ENCODE data around the gene ADAMTSL5.
"Not testable (repeated sequence)": the region's sequence is repeated elsewhere in the genome, so short reads cannot be mapped to it uniquely, and the experiment has no call there.

Gene ADAMTSL5

DNA sequence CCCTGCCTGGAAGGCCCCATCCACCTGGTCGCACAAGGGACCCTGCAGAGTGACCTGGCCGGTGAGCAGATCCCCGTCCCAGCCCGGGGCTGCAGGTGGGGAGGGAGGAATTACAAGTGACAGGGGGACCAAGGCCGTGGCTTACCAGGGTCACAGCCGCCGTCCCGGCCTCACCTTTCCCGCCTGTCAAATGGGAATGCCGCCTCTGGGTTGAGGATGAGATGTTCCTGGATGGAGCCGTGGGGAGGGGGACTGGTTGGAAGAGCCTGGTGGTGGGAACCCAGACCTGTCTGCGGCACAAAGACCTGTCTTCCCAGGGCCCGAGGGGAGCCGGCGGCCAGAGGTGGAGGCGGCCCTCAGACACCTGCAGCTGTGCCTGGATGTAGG is 16.6 kb upstream of the ADAMTSL5 start:
- no peak for DNase-seq

DNA sequence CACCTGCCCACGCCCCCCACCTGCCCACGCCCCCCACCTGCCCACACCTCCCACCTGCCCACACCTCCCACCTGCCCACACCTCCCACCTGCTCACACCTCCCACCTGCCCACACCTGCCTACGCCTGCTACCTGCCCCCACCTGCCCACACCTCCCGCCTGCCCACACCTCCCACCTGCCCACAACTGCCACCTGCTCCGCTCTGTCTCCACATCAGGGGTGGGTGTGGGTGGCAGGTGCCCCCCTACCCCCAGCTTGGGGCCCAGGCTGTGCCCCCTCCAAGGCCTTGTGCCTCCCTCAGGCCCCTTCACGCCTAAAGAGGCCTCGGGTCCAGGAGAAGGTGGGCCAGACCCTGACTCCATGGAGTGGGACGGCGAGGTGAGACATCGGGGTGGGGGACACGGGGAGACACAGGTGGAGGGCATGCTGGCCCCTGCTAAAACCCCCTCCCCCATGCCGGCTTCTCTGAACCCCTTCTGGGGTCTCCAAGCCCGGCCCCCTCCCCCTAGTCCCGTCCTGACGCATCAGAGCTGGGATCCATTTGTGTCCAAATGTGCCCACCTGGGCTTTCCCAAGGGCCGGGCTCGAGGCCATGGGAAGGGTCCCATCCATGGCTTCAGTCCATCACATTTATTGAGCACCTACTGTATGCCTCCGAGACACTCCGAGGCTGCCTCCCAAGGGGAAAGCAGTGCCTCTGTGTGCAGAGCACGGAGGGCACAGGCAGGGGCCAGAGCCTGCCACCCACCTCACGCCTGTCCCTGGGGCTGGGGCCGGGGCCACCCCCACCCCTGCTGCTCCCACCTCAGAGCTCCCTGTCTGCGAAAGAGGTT is 16.0 kb upstream of the ADAMTSL5 start:
- DNase-seq = no peak

DNA sequence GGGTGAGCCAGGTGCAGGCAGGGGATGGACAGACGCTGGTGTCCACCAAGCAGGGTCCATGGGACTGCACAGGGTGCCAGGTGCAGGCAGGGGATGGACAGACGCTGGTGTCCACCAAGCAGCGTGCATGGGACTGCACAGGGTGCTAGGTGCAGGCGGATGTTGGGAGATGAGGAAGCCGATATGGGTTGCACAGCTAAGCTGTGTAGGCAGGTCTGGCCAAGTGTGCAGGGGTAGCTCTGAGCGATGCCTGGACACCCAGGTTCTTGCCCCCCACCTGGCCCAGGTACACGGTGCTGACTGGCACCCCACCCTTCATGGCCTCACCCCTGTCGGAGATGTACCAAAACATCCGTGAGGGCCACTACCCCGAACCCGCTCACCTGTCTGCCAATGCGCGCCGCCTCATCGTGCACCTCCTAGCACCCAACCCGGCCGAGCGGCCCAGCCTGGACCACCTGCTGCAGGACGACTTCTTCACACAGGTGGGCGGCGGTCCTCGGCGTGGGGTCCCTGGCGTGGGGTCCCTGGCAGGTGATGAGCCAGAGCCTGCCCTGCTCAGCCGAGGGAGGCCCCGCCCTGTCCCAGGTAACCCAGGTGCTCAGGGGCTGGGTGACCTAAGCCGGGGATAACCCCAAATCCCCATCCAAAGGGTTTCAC is 15.0 kb upstream of the ADAMTSL5 start:
- DNase-seq = no peak

DNA sequence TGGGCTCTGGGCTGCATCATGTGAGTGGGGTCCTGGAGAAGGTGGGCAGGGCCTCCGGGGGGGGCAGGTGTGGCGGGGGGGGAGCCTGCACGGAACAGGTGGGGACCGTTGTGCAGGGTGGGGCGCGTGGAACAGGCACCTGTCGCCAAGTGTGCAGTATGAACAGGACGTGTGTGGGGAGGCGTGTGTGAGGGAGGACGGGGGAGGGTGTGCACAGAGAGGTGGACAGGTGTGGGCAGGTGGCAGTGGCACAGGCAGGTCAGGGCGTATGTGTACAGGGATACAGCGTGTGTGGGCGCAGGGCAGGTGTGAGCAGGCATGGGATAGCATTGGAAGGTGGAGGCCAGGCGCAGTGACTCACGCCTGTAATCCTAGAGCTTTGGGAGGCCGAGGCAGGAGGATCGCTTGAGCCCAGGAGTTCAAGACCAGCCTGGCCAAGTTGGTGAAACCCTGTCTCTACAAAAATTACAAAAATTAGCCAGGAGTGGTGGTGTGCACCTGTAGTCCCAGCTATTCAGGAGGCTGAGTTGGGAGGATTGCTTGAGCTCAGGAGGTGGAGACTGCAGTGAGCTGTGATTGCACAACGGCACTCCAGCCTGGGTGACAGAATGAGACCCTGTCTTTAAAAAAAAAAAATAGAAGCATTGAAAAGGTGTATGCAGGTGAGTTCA is 14.3 kb upstream of the ADAMTSL5 start:
- DNase-seq = no peak

DNA sequence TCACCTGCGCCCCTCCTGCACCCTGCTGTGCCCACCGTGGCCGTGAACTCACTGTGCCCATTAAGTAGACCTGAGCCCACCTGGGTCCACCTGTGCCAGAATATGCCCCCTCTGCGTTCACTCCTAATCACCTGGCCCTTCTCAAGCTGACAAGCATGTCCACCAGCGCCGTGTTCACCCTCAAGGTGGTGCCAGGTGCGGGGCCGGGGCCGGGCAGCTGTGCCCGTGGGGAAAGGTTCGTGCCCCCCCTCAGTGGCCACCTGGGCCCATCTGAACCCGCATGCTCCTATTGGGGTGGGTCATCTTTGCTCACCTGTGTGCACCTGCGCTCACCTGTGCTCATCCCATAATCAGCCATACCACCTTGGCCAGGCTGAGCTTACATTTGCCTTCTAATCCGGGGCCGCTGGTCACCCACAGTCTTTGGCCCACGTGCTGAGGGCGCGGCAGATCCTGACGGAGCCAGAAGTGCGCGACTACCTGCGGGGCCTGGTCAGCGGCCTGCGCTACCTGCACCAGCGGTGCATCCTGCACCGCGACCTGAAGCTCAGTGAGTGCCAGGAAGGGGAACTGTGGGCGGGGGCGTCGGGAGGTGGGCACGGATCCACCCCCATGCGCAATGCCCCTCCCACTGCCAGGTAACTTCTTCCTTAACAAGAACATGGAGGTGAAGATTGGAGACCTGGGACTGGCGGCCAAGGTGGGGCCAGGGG is 13.4 kb upstream of the ADAMTSL5 start:
- no peak for DNase-seq

DNA sequence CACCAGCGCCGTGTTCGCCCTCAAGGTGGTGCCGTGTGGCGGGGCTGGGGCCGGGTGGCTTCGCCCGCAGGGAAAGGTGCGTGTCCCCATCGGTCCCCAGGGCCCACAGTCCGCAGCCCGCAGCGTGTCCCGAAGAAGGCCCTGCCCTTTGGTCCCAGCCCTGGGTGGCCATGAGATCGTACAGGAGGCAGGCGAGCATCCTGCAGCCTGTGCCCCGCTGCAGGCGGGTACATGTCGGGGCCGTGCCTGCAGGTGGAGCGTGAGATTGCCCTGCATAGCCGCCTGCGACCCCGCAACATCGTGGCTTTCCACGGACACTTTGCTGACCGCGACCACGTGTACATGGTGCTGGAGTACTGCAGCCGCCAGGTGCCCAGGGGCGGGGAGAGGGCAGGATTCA is 12.5 kb upstream of the ADAMTSL5 start:
- no peak for DNase-seq

DNA sequence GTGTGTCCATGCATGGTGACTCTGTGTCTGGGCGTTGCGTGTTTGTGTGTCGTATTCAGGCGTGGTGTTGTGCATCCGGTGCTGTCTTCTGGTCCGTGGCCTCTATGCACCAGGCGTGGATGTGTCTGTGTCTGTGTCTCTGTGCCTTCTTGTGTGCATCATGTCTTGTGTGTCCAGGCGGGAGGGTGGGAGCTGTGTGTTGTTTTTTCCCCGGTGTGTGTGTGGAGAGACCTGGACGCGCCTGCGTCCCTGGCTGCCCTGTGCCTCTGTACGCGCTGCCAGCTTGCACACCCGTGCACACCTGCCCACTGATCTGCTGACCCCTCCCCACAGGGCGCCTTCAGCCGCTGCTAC is 12.1 kb upstream of the ADAMTSL5 start:
- no peak for DNase-seq

DNA sequence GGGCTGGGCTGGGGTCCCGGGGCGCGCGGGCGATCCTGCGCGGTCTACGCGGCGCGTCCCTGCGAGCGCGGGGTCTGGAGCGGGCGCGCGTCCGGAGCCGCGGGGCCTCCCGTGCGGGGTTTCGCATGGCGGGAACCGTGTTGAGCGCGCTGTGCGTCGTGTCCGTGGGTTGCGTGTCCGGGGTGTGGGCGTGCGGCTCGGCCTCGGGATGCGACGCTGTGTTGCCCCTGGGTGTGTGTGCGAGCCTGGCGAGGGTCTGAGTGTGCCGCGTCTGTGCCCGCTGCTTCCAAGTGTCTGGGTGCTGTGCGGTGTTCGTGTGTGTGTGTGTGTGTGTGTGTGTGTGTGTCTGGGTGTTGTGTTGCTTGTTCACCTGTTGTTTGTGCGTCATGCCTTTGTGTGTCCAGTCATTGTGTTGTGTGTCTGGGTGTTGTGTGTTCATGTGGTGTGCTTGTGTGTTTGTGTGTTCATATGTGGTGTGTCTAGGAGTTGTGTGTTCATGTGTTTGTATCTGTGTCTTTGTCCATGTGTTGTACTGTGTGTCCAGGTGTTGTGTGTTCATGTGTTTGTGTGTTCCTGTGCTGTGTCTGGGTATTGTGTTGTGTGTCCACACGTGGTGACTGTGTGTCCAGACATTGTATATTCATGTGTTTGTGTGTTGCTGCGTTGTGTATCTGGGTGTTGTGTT is 11.6 kb upstream of the ADAMTSL5 start:
- no peak for DNase-seq

DNA sequence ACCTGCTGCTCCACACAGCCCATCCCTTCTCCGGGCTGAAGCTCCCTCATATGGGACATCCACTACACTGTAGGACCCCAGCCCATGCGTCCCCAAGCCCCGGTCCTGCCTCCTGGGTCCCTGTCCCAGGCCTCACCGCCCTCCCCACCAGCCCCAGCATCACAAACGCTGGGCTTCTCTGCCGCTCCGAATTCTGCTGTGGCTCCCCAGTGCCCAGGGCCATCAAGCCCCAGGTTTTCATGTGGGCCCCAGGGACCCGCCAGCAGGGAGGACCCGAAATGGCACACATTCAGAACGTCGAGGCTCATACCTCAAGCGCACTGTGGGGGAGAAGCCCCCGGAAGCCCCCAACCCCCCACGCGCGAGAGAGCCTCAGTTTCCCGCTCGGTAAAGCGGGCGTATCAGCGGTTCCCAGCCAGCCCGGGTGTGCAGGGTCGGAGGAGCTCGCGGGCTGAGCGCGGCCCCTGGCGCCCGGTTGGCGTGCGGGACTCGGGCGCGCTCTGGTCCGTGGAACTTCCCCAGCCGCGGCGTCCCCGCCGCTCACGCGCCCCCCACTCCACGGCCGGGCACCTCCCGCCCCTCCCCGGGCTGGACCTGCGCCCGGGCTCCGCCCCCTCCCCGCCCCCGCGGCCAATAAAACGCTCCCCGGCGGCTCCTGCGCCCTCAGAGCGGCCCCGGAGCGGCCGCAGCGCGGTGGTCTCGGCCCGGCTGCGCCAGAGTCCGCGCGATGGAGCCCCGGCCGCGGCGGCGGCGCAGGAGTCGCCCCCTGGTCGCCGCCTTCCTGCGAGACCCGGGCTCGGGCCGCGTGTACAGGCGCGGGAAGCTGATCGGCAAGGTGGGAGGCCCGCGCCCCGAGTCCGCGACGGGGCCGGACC is 10.8 kb upstream of the ADAMTSL5 start, which contains the start of gene PLK5:
PLK5 (plus strand) TSS at position 666 of the 875 bp plus-strand sequence. CDS start 2,920 bp downstream, outside the sequence.
- no peak for DNase-seq

DNA sequence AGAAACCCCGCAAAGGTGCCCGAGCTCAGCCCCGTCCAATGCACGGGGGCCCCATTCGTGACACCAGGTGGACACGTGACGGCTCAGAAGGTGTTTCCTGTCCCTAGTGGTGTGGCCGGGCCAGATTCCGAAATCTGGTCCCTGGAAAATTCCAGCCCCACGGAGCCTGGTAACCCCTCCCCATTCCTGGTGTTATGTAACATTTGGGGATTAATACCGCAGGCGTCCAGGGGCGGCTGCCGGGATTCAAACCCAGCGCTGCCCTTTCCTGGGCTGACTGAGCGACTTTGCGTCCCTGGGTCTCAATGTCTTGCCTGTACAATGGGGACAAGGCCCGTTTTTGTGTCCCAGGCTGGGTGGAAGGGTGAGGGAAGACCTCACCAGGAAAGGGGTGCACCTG is 10.0 kb upstream of the ADAMTSL5 start:
- no peak for DNase-seq

DNA sequence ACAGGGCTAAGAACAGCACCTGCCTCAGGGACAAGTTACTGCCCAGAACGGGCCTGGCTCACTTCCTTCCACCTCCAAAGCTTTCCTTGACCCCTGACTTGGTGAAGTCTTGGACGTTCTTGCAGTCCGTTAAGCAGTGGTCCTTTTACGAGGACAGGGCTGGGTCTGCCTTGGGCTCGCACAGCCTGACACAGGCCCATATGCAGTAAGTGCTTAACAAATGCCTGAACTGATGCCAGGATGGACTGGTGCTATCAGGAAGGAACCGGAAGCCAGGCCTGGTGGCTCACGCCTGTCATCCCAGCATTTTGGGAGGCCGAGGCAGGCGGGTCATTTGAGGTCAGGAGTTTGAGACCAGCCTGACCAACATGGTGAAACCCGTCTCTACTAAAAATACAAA is 9.2 kb upstream of the ADAMTSL5 start:
- DNase-seq = no peak

DNA sequence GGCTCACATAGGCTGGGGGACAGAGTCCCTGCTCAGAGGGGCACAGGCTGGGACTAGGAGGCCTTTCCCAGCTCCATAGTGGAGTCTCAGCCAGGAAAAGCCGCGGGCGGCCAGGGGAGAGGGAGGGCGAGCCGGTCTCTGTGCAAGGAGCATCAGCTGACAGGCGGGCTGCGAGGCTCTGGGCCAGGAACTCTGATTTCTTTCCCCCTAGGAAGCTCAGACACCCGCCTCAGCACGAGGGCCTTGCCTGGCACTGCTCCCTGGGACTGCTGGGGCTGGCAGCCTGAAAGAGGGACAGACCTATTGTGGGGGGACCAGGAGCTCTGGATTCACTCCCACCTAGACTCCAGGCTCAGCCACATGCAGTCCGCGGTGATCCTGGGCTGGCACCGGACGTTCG is 8.8 kb upstream of the ADAMTSL5 start:
- no peak for DNase-seq

DNA sequence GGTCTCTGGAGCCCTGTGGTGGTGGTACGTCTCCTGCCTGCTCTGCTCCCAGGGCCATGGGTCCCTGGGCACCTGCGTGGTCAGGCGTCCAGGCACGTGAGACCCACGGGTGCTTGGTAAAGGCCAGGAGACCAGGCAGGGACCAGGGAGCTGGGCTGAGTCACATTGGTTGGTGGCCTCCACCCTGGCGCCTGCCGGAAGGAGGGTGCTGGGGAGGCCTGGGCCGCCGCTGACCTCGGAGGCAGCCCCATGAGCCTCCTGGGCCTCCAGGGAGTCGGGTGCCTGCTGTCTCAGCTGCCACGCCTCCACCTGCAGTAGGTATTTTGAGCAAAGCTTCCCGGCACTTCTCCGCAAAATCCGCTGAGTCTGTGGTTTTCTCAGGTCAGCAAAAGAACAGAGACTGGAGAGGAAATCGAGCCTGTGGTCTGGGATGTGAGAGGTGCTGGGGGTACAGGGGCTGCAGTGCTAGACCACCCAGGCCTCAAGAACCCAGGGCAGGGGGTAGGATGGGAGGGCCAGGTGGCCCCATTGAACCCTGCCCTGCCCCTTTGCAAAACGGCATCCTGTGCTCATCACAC is 7.5 kb upstream of the ADAMTSL5 start:
- DNase-seq = no peak

DNA sequence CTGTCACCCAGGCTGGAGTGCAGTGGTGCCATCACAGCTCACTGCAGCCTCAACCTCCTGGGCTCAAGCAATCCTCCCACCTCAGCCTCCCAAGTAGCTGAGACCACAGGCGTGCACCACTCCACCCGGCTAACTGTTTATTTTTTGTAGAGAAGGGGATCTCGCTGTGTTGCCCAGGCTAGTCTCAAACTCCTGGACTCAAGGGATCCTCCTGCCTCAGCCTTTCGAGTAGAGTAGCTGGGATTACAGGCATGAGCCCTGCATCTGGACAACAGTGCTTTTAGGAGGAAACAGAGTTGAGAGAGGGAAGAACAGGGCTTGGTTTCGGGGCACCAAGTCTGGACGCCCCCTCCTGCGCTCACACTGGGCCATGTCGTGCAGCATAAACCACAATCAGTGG is 7.0 kb upstream of the ADAMTSL5 start:
- DNase-seq = not testable (repeated sequence)

DNA sequence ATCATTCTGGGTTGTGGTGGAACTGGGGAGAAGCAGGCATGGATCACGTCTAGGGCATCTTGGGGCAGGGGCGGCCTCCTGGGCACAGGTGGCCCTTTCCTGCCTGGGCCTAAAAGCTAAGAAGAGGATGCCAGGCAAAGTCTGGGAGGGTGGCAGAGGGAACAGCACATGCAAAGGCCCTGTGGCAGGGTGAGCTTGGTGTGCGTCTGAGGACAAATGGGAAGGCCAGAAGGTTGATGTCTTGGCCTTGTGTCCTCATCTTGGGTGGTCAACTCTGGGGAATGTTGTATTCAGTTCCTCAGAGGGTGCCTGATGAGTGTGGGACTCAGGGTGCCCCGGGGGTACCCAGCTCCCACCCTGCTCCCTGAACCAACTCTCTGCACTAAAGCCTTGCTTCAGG is 5.7 kb upstream of the ADAMTSL5 start:
- DNase-seq = no peak

DNA sequence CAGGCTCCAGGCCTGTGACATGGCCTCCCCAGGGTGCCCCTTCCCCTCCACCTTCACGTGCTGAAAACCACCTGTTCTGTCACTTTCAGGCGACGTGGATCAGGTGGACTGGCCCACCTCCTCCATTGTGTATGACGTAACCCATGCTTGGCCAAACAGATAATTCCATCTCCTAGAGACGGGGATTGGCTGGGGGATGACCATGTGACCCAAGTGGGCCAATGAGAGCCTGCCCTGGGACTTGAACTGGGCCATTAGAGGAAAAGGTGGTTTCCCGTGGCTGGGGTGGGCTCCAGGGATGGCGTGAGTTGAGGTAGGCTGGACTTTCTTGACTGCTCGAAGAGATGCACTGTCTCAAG is 3.6 kb upstream of the ADAMTSL5 start:
- no peak for DNase-seq

DNA sequence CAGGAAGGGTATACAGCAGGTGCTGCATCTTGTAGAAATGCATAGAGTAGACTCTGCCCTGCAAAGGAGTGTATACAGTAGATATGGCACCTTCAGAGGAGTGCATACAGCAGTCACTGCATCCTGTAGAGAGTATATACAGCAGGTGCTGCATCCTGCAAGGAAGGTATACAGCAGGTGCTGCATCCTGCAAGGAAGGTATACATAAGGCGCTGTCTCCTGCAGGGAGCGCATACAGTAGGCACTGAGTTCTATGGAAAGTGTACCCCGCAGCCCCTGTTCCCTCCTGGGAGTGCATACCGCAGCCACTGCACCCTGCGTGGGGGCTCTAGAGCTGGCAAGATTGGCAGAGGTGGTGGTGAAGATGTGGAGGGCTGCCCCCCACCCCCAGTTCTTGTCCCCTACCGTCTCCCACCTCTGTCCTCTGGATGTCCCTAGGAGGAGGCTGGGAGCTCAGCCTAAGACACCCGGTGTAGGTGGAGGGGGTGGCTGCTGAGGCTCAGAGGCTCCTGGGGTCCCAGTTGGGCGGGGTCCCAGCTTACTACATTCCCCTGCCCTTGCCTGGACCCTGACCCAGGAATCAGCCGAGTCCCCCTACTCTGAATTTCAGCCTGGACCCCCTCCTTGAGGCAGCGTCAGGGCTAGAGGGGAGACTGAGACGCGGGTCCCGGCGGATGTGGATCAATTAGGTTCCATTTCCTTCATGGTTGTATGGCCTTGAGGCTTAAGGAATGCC is 2.3 kb upstream of the ADAMTSL5 start:
- DNase-seq = no peak

DNA sequence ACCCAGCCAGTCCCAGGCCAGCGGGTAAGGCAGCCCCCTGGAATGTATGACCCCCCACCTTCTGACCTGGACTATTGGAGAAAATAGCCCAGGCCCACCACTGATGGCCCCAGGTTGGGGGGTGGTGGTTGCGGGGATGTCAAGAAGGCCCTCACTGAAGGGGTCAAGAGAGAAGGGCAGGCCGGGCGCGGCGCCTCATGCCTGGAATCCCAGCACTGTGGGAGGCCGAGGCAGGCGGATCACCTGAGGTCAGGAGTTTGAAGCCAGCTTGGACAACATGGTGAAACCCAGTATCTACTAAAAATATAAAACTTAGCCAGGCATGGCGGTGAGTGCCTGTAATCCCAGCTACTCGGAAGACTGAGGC is 1.5 kb upstream of the ADAMTSL5 start:
- DNase-seq = no peak

DNA sequence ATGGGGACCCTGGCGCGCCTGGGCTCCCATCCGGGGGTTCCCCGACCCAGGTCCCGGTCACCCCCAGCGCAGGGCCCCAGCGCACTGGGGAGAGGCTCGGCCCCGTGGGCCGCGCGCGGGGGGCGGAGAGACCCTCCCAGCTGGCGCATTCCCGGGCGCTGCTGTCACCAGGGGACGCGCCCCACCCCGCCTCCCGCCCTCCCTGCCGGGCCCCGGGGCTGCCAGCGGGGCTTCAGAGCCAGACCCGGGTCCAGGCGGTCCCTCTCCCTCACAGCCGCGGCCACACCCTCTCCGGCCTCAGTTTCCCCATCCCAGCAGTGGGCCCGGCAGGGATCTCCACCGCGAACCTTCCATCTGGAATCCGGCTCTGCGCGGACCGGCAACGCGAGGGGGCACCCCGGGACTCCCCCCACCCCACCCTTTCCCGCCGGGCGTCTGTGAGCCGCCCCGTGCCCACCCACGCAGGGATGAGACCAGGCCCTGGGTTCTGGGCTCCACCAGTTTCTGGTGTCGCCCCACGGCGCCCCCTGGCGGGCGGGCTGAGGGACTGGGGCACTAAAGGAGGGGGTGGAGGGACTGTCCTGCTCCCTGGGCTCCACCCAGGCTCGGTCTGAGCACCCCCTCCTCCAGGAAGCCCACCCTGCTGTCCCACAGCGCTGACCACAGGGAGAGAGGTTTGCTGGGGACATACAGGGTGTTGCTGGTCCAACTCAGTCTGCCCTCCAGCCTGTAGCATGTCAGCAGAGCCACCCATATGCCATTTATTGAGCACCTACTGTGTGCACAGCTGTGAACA is 878 bp upstream of the ADAMTSL5 start:
- no peak for DNase-seq
